HFF-Myc (cell line): Measurements from ENCODE around the gene NPB.

Experiments
- DNase-seq: peaks from one replicate; pipeline ENCODE4 v3.0.0-alpha.2; 2011; ENCODE audit warnings: low read depth; ENCODE audit errors: extremely low read depth
- H3K4me3 ChIP-seq: replicated peaks from 2 replicates; pipeline ENCODE4 v1.5.1; 2011; ENCODE audit warnings: low read depth, mild to moderate bottlenecking, control low read depth, low read length
- TF ChIP-seq, protein P1 (sequence below): IDR thresholded peaks from 2 replicates; pipeline ENCODE4 v1.5.1; 2012; ENCODE audit warnings: mild to moderate bottlenecking, low read depth, low read length, control low read depth; ENCODE audit errors: missing control alignments

Gene NPB

DNA sequence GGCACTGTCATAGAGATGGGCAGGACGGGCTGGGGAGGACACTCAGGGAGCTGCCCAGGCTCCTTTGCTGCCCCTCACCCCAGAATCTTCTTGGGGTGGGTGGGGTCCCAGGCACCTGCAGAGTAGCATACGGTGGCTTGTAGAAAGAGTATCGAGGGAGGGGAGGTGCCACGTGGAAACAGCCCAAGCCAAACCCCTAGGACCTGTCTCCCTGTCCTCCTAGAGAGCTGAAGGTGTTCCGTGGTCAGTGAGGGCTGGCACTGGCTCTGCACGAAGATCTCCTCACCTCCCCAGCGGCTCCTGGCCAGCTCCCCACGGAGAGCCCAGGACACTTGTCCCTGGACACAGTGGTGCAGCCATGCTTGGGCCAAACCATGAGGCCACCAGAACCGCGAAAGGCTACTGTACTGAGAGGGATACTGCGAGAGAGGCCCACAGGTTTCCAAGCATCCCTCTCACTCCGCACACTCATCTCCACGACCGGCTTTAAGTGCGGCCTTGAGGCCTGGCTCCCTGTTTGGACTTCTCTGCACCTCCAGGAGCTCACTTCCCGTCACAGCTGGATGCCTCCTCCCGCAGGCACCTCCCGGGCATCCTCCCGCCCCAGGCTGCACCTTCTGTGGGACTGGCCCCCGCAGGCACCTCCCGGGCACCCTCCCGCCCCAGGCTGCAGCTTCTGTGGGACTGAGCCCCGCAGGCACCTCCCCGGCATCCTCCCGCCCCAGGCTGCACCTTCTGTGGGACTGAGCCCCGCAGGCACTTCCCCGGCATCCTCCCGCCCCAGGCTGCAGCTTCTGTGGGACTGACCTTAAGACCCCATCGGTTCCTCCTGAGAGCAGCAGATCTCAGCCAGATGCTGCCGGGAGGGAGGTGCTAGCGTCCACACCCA, 27.5 kb downstream of the NPB start:
- peak overlapping the region; percentile 62 for H3K4me3 ChIP-seq
- no peak for DNase-seq
- TF ChIP-seq, protein P1, sequence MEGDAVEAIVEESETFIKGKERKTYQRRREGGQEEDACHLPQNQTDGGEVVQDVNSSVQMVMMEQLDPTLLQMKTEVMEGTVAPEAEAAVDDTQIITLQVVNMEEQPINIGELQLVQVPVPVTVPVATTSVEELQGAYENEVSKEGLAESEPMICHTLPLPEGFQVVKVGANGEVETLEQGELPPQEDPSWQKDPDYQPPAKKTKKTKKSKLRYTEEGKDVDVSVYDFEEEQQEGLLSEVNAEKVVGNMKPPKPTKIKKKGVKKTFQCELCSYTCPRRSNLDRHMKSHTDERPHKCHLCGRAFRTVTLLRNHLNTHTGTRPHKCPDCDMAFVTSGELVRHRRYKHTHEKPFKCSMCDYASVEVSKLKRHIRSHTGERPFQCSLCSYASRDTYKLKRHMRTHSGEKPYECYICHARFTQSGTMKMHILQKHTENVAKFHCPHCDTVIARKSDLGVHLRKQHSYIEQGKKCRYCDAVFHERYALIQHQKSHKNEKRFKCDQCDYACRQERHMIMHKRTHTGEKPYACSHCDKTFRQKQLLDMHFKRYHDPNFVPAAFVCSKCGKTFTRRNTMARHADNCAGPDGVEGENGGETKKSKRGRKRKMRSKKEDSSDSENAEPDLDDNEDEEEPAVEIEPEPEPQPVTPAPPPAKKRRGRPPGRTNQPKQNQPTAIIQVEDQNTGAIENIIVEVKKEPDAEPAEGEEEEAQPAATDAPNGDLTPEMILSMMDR, result no peak

DNA sequence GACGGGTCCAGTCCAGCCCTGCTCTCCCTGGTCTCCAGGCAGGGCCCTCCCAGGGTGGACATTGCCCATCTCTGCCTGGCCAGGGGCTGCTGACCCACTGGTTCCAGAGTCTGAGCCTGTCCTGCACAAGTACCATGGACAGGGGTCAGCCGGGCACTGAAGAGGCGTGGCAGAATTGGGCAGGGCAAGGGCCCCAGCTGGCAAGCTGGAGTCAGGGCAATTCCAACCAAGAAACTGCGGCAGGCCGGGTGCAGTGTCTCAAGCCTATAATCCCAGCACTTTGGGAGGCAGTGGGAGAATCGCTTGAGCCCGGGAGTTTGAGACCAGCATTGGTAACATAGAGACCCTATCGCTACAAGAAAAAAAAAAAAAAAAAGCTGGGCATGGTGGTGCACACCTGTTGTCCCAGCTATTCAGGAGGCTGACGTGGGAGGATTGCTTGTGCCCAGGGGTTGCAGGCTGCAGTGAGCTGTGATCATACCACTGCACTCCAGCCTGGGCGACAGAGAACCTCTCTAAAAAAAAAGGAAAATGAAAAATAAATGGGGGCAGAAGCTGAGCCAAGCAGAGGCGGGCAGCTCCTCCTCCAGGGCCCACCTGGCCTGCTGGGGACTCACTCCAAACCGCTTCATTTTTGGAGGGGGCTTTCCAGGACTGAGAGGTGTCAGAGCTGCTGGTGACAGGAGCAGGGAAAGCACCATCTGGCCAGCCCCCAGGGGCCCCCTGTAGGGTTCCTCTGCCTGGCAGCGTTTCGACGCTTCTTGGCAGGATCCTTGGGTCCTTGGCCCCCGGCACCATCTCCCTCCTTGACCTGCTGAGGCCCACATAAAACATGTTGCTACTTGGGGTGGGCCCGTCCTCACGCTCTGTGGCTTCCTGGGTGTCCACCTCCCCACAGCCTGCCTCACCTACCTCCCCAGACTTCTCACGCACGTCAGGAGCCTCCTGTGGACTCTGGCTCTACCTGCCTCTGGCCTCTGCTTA, 28.4 kb downstream of the NPB start:
- TF ChIP-seq, protein P1, result no peak
- H3K4me3 ChIP-seq, result no peak overlapping the region
- DNase-seq, result no peak

DNA sequence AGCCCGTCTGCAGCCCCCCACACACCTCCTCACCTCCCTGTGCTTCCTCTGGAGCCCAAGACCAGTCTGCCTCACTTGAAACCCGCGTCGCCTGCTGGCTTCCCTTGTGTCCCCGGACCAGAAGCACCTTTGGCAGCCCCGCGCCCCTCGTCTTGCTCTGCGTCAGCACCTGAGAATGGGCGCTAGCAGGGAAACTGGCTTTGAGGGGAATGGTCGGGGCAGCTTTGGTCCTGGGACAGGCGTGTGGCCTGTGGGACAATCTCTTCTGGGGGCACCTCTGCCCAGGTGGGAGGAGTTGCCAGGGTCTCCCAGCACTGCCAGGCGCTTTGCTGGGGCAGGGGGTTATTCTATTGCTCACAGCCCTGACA, 29.1 kb downstream of the NPB start:
- TF ChIP-seq, protein P1, result no peak
- DNase-seq, result no peak
- H3K4me3 ChIP-seq, result no peak overlapping the region

DNA sequence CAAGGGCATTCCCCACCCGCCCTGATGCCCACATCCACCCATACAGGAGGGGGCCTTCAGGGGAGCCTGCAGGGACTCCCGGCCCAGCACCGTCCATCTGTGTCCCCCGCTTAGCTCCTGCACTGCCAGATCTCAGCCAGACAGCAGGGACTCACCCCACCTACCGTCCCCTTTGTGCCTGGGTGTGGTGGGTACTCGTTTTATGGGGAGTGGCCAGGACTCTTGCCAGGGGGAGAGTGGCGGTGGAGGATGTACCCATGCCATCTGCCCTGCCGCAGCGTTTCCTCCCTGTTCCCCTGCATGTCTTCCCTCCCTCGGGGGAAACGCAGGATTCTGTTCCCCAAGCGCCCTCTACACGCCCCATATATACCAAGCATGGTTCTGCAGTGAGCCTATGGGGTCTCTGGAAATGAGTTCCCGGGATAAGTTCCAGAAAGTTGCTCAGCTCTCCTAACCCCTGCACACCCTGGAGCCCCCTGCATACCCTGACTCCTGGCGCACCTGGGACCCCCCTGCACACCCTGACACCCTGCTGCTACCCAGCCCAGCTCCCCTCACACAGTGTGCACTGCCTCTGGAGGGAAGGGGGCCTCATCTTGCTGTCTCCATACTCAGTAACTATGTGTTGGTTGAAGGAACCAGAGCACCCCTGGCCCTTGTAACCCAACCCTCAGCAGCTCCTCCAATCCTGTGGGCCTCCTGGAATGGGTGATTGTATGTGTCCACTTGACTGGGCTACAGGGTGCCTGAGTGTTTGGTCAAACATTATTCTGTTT, 29.7 kb downstream of the NPB start:
- no peak for DNase-seq
- TF ChIP-seq, protein P1, result no peak

DNA sequence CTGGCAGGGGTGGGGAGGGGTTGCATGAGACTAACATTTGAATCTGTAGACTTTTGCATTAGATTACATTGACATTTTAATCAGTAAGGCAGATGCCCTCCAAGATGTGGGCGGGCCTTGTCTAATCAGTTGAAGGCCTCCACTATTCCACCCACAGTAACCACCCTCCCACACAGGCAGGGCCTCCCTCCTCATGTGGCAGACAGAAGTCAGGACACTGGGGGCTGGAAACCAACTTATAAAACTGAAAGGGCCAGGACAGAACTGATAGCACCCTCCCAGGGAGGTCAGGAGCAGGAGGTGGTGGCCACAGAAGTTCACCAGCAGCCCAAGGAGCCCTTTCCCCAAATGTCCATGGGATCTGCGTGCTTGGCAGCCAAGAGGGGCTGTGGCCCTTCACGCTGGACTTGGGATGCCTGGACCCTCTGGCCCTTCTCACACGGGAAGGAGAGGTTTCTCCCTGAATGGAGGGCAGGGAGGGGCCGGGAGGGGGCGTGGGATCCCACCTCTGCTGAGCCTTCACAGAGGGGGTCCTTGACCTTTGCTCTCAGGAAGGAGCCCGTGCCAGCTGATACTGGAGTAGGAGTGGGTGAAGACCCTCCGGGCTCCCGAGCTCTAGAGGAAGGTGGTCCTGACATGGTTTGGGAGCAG, 30.4 kb downstream of the NPB start:
- DNase-seq, result no peak
- no peak overlapping the region for H3K4me3 ChIP-seq
- TF ChIP-seq, protein P1, result no peak

More for the DNA sequence above, 29.7 kb downstream of the NPB start:
- no peak overlapping the region for H3K4me3 ChIP-seq

DNA sequence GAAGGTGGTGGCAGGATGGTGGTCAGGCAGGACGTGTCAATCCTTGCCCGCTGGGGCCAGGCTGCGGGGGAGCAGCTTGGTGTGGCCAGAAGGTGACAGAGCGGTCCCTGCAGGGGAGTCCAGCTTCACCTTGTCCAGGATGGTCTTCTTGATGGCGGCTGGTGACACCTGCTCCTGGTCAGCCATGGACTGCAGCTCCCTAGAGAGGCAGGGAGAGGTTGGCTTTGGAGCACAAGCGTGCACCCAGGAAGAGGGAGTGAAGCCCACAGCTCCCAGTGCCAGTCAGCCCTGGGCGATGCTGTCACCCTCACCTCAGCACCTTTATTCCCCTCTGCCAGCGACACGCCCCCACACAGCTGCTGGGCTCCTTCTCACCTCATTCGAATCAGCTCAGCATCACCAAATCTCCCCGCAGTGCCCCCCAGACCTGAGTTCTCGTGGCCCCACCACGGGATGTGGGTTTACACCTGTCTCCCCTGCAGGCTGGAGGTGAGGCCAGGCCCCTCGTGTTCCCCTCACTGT, 31.2 kb downstream of the NPB start:
- TF ChIP-seq, protein P1, result no peak
- no peak overlapping the region for H3K4me3 ChIP-seq

More for the DNA sequence above, 31.2 kb downstream of the NPB start:
- no peak for DNase-seq
